Karpas-422 (cell line): Measurements from ENCODE around the gene PLEKHH2. TPM values are rescaled to one million over a fixed set of nuclear protein-coding genes. Genes with fewer than 3 reads are reported as not detected.

Source experiments
- DNase-seq: peaks from one replicate; pipeline ENCODE4 v3.0.0-alpha.2; 2015
- H2AFZ ChIP-seq: fragments of 200-600 bp; sonication (generic); 2 replicates; pipeline ENCODE4 v1.6.1; 2014; ENCODE audit warnings: antibody characterized with exemption, low read length, mixed read lengths
- H3K27ac ChIP-seq: fragments of 200-600 bp; sonication (generic); 2 replicates; pipeline ENCODE4 v1.5.1; 2014; ENCODE audit warnings: mild to moderate bottlenecking, low read length, moderate library complexity
- H3K27me3 ChIP-seq: fragments of 200-600 bp; sonication (generic); 2 replicates; pipeline ENCODE4 v1.6.1; 2014; ENCODE audit warnings: low read length, mixed read lengths
- H3K36me3 ChIP-seq: fragments of 200-600 bp; sonication (generic); 2 replicates; pipeline ENCODE4 v1.6.1; 2014; ENCODE audit warnings: low read length, mixed read lengths; ENCODE audit not compliant: insufficient read depth
- H3K4me1 ChIP-seq: fragments of 200-600 bp; sonication (generic); 2 replicates; pipeline ENCODE4 v1.6.1; 2014; ENCODE audit warnings: mild to moderate bottlenecking, low read length, mixed read lengths
- H3K4me2 ChIP-seq: fragments of 200-600 bp; sonication (generic); 2 replicates; pipeline ENCODE4 v1.6.1; 2014; ENCODE audit warnings: low read length, low read depth, mild to moderate bottlenecking; ENCODE audit not compliant: poor library complexity, severe bottlenecking
- H3K4me3 ChIP-seq: fragments of 200-600 bp; sonication (generic); 2 replicates; pipeline ENCODE4 v1.5.1; 2014; ENCODE audit warnings: mild to moderate bottlenecking, antibody characterized with exemption, low read length, mixed read lengths
- H3K79me2 ChIP-seq: fragments of 200-600 bp; sonication (generic); 2 replicates; pipeline ENCODE4 v1.6.1; 2014; ENCODE audit warnings: mild to moderate bottlenecking, low read length, mixed read lengths
- H3K9ac ChIP-seq: fragments of 200-600 bp; sonication (generic); 2 replicates; pipeline ENCODE4 v1.6.0; 2014; ENCODE audit warnings: low read length
- H3K9me2 ChIP-seq: fragments of 200-600 bp; sonication (generic), shearing (Covaris generic); replicated peaks from 2 replicates; pipeline ENCODE4 v1.6.0; 2014; ENCODE audit warnings: mild to moderate bottlenecking, low read length, moderate library complexity; ENCODE audit not compliant: insufficient read depth
- H3K9me3 ChIP-seq: fragments of 300-700, 200-600 bp; sonication (generic); 2 replicates; pipeline ENCODE4 v1.6.1; 2014; ENCODE audit warnings: low read length, mixed read lengths
- H4K20me1 ChIP-seq: fragments of 200-600 bp; sonication (generic); 2 replicates; pipeline ENCODE4 v1.6.1; 2014; ENCODE audit warnings: mild to moderate bottlenecking, antibody characterized with exemption, low read length, low read depth; ENCODE audit not compliant: insufficient read depth
- total RNA-seq: library from RNA; depleted of rRNA; stranded (reverse); fragments of >200 nt; shearing (Covaris generic); gene quantifications from 2 replicates; pipeline ENCODE4 v1.2.3, GENCODE V29; 2014; ENCODE audit warnings: low replicate concordance

The PLEKHH2 gene
- total RNA-seq, 1 experiment from 2014 or later: not detected

GRCh38 chr2:43751476-43751990, 114.5 kb downstream of the PLEKHH2 start:
- DNase-seq: no peak
- H3K27ac ChIP-seq: no peak overlapping the region
- H3K4me3 ChIP-seq: no peak overlapping the region
- H3K9ac ChIP-seq: no peak overlapping the region
- no peaks in the 10 kb centered on the region for H3K4me1 ChIP-seq
- no peaks in the 10 kb centered on the region for H4K20me1 ChIP-seq
- H3K9me3 ChIP-seq: no peaks in the 10 kb centered on the region
- H3K27me3 ChIP-seq: no peaks in the 10 kb centered on the region
- no peaks in the 10 kb centered on the region for H3K36me3 ChIP-seq
- H3K4me2 ChIP-seq: no peak overlapping the region
- no peaks in the 10 kb centered on the region for H3K9me2 ChIP-seq
- H3K79me2 ChIP-seq: no peaks in the 10 kb centered on the region
- H2AFZ ChIP-seq: no peak overlapping the region

GRCh38 chr2:43752302-43752701, 115.2 kb downstream of the PLEKHH2 start:
- Histone ChIP-seq H3K27ac (no peak overlapping the region), H3K4me2 (no peak overlapping the region), H3K9me3 (no peaks in the 10 kb centered on the region), H2AFZ (no peak overlapping the region), H3K4me1 (no peaks in the 10 kb centered on the region), H3K27me3 (no peaks in the 10 kb centered on the region), H3K9ac (no peak overlapping the region), H3K36me3 (no peaks in the 10 kb centered on the region), H4K20me1 (no peaks in the 10 kb centered on the region), H3K9me2 (no peaks in the 10 kb centered on the region), H3K79me2 (no peaks in the 10 kb centered on the region), H3K4me3 (no peak overlapping the region)
- DNase-seq: no peak

GRCh38 chr2:43754180-43754579, 117.1 kb downstream of the PLEKHH2 start:
- Histone ChIP-seq H2AFZ (no peak overlapping the region), H3K36me3 (no peaks in the 10 kb centered on the region), H4K20me1 (no peaks in the 10 kb centered on the region), H3K4me1 (no peaks in the 10 kb centered on the region), H3K4me3 (no peak overlapping the region), H3K9ac (no peak overlapping the region), H3K27ac (no peak overlapping the region), H3K9me2 (no peaks in the 10 kb centered on the region), H3K27me3 (no peaks in the 10 kb centered on the region), H3K9me3 (no peaks in the 10 kb centered on the region), H3K79me2 (no peaks in the 10 kb centered on the region), H3K4me2 (no peak overlapping the region)
- no peak for DNase-seq

GRCh38 chr2:43758739-43759138, 121.7 kb downstream of the PLEKHH2 start:
- no peaks in the 10 kb centered on the region for H4K20me1 ChIP-seq

GRCh38 chr2:43759195-43759594, 122.1 kb downstream of the PLEKHH2 start:
- H3K36me3 ChIP-seq: no peaks in the 10 kb centered on the region
- no peaks in the 10 kb centered on the region for H3K9me3 ChIP-seq
- no peak overlapping the region for H3K27ac ChIP-seq
- H3K4me2 ChIP-seq: no peak overlapping the region
- no peaks in the 10 kb centered on the region for H3K9me2 ChIP-seq
- no peak for DNase-seq
- no peaks in the 10 kb centered on the region for H3K79me2 ChIP-seq
- H3K27me3 ChIP-seq: no peaks in the 10 kb centered on the region
- H3K9ac ChIP-seq: no peak overlapping the region
- no peak overlapping the region for H2AFZ ChIP-seq
- H3K4me1 ChIP-seq: no peaks in the 10 kb centered on the region
- H4K20me1 ChIP-seq: no peaks in the 10 kb centered on the region
- no peak overlapping the region for H3K4me3 ChIP-seq

More at GRCh38 chr2:43758739-43759138, 121.7 kb downstream of the PLEKHH2 start:
- Histone ChIP-seq H3K27me3 (no peaks in the 10 kb centered on the region), H3K36me3 (no peaks in the 10 kb centered on the region), H3K79me2 (no peaks in the 10 kb centered on the region), H3K27ac (no peak overlapping the region), H3K9me3 (no peaks in the 10 kb centered on the region), H3K4me2 (no peak overlapping the region), H3K4me3 (no peak overlapping the region), H3K9ac (no peak overlapping the region), H3K4me1 (no peaks in the 10 kb centered on the region), H3K9me2 (no peaks in the 10 kb centered on the region), H2AFZ (no peak overlapping the region)
- DNase-seq: no peak

GRCh38 chr2:43762286-43762685, 125.2 kb downstream of the PLEKHH2 start:
- Histone ChIP-seq H3K36me3 (no peaks in the 10 kb centered on the region), H3K27me3 (no peaks in the 10 kb centered on the region), H3K4me1 (no peaks in the 10 kb centered on the region), H3K9ac (no peak overlapping the region), H3K4me2 (no peak overlapping the region), H3K9me3 (no peaks in the 10 kb centered on the region), H3K4me3 (no peak overlapping the region), H3K9me2 (no peaks in the 10 kb centered on the region), H4K20me1 (no peaks in the 10 kb centered on the region), H2AFZ (no peak overlapping the region), H3K27ac (no peak overlapping the region), H3K79me2 (no peaks in the 10 kb centered on the region)
- no peak for DNase-seq

- H3K9me2 ChIP-seq: no peaks in the 10 kb centered on the region
- no peak overlapping the region for H3K9ac ChIP-seq
- H3K36me3 ChIP-seq: no peaks in the 10 kb centered on the region
- H3K79me2 ChIP-seq: no peaks in the 10 kb centered on the region
- H3K9me3 ChIP-seq: no peaks in the 10 kb centered on the region
- no peak for DNase-seq
- no peaks in the 10 kb centered on the region for H3K4me1 ChIP-seq
- no peak overlapping the region for H3K27ac ChIP-seq
- H2AFZ ChIP-seq: no peak overlapping the region
- no peaks in the 10 kb centered on the region for H3K27me3 ChIP-seq
- H3K4me3 ChIP-seq: no peak overlapping the region
- no peak overlapping the region for H3K4me2 ChIP-seq
- no peaks in the 10 kb centered on the region for H4K20me1 ChIP-seq
These were observed 126.0 kb downstream of the PLEKHH2 start for GRCh38 chr2:43763091-43763490.

- H3K4me2 ChIP-seq: no peak overlapping the region
- H4K20me1 ChIP-seq: no peaks in the 10 kb centered on the region
- H3K9ac ChIP-seq: no peak overlapping the region
- H3K4me3 ChIP-seq: no peak overlapping the region
- H3K27me3 ChIP-seq: no peaks in the 10 kb centered on the region
- no peaks in the 10 kb centered on the region for H3K4me1 ChIP-seq
- H3K9me2 ChIP-seq: no peaks in the 10 kb centered on the region
- H2AFZ ChIP-seq: no peak overlapping the region
- H3K36me3 ChIP-seq: no peaks in the 10 kb centered on the region
- DNase-seq: no peak
- no peaks in the 10 kb centered on the region for H3K9me3 ChIP-seq
- no peaks in the 10 kb centered on the region for H3K79me2 ChIP-seq
- H3K27ac ChIP-seq: no peak overlapping the region
These were observed 127.1 kb downstream of the PLEKHH2 start for GRCh38 chr2:43764086-43764705.
